GM23338 (cell line): ENCODE measurements around the gene RYR3. TPM values are rescaled to one million over a fixed set of nuclear protein-coding genes. Genes with fewer than 3 reads are reported as not detected.

Source experiments
- CREB1 ChIP-seq: fragments of 250-450 bp; sonication (Bioruptor Pico); IDR thresholded peaks from 2 replicates; pipeline ENCODE4 v1.5.0; 2020; ENCODE audit warnings: low read depth, mild to moderate bottlenecking, moderate library complexity
- EZH2 ChIP-seq: fragments of 200-600 bp; sonication (generic); IDR thresholded peaks from one replicate; pipeline ENCODE4 v1.8.0; 2017; ENCODE audit warnings: antibody characterized with exemption, mild to moderate bottlenecking, low read depth; ENCODE audit not compliant: unreplicated experiment
- EZH2phosphoT487 ChIP-seq: fragments of 200-600 bp; sonication (generic); IDR thresholded peaks from one replicate; pipeline ENCODE4 v1.8.1; 2018; ENCODE audit warnings: antibody characterized with exemption; ENCODE audit not compliant: unreplicated experiment
- JUNB ChIP-seq: IDR thresholded peaks from one replicate; pipeline ENCODE4 v1.6.1; 2016; ENCODE audit warnings: antibody characterized with exemption; ENCODE audit not compliant: unreplicated experiment
- REST ChIP-seq: IDR thresholded peaks from one replicate; pipeline ENCODE4 v1.6.1; 2018; ENCODE audit warnings: antibody characterized with exemption; ENCODE audit not compliant: unreplicated experiment
- STAT1 ChIP-seq: IDR thresholded peaks from one replicate; pipeline ENCODE4 v1.6.1; 2016; ENCODE audit warnings: antibody characterized with exemption; ENCODE audit not compliant: unreplicated experiment
- ZNF114 ChIP-seq: fragments of 250-450 bp; sonication (Bioruptor Pico); IDR thresholded peaks from 2 replicates; pipeline ENCODE4 v1.5.0; 2020; ENCODE audit warnings: mild to moderate bottlenecking, moderate library complexity
- ZNF462 ChIP-seq: fragments of 250-450 bp; sonication (Bioruptor Pico); IDR thresholded peaks from 2 replicates; pipeline ENCODE4 v1.5.0; 2020; ENCODE audit warnings: mild to moderate bottlenecking, moderate library complexity
- polyA plus RNA-seq: library from polyadenylated mRNA; unstranded; fragments of >200 nt; fragmentation: Nextera tagmentation; extraction: Ambion mirVana; gene quantifications from 2 replicates; pipeline ENCODE4 v1.2.1, GENCODE V29; 2016
- total RNA-seq: library from RNA; depleted of rRNA; stranded (reverse); fragments of >200 nt; shearing (Covaris generic); gene quantifications from 2 replicates; pipeline ENCODE4 v1.2.3, GENCODE V29; 2014

The RYR3 gene
- total and polyA plus RNA-seq, 2 experiments from 2014 or later, result 1.1 to 1.2 TPM

DNA sequence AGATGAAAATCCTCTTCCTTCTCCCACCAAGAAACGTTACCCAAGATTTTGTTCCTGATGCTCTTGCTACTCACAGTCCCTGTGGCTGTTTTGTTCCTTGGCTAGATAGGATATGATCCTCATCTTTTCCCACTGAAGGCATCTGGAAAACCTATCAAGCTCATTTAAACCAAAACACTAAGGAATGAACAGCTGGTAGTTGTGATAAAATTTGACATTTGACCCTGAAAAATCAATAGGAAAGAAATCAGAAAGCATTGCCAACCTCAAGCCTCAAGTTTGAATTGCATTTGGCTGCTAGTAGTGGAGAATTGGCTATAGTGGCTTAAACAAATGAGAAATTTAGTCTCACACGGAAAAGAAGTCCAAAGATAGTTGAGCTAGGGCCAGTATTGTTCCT lies 486.9 kb downstream of the RYR3 start (continued):
- no peak for TF ChIP-seq ZNF462
- TF ChIP-seq REST, result no peak
- TF ChIP-seq EZH2phosphoT487, result no peak
- TF ChIP-seq STAT1, result no peak
- TF ChIP-seq ZNF114, result no peak
- no peak for TF ChIP-seq CREB1 (CRISPR knock-in tag)
- no peak for TF ChIP-seq JUNB
- no peak for TF ChIP-seq EZH2
